ENCODE measurements around the gene ELOVL6.

GRCh38 chr4:110119337-110119736, 79.1 kb downstream of the ELOVL6 start:
- TF ChIP-seq, protein P1, sequence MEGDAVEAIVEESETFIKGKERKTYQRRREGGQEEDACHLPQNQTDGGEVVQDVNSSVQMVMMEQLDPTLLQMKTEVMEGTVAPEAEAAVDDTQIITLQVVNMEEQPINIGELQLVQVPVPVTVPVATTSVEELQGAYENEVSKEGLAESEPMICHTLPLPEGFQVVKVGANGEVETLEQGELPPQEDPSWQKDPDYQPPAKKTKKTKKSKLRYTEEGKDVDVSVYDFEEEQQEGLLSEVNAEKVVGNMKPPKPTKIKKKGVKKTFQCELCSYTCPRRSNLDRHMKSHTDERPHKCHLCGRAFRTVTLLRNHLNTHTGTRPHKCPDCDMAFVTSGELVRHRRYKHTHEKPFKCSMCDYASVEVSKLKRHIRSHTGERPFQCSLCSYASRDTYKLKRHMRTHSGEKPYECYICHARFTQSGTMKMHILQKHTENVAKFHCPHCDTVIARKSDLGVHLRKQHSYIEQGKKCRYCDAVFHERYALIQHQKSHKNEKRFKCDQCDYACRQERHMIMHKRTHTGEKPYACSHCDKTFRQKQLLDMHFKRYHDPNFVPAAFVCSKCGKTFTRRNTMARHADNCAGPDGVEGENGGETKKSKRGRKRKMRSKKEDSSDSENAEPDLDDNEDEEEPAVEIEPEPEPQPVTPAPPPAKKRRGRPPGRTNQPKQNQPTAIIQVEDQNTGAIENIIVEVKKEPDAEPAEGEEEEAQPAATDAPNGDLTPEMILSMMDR (IDR thresholded peaks at IDR 0.05): no peak
- TF ChIP-seq POLR2A (IDR thresholded peaks at IDR 0.05): no peak

Measured in testis (tissue), 2 donors.